HEK293 (cell line): ENCODE measurements around the gene FGD5.

Experiments
- BCL11A ChIP-seq: fragments of 450-650 bp; formaldehyde crosslinking; IDR thresholded peaks from 2 replicates; pipeline ENCODE4 v1.5.1; 2016; ENCODE audit warnings: low read depth, missing biosample characterization, missing genetic modification characterization
- ZBTB17 ChIP-seq: fragments of 450-650 bp; formaldehyde crosslinking; IDR thresholded peaks from 2 replicates; pipeline ENCODE4 v1.5.1; 2016; ENCODE audit warnings: missing biosample characterization, missing genetic modification characterization
- ZNF133 ChIP-seq: fragments of 450-650 bp; formaldehyde crosslinking; IDR thresholded peaks from 2 replicates; pipeline ENCODE4 v1.5.1; 2016; ENCODE audit warnings: missing biosample characterization, missing genetic modification characterization
- ZNF174 ChIP-seq: fragments of 450-650 bp; formaldehyde crosslinking; IDR thresholded peaks from 2 replicates; pipeline ENCODE4 v1.5.0; 2017; ENCODE audit warnings: missing biosample characterization, mild to moderate bottlenecking, missing genetic modification characterization
- ZNF394 ChIP-seq: fragments of 450-650 bp; formaldehyde crosslinking; IDR thresholded peaks from 2 replicates; pipeline ENCODE4 v1.5.1; 2016; ENCODE audit warnings: missing biosample characterization, missing genetic modification characterization, mild to moderate bottlenecking, moderate library complexity, borderline replicate concordance
- ZNF433 ChIP-seq: fragments of 450-650 bp; formaldehyde crosslinking; IDR thresholded peaks from 2 replicates; pipeline ENCODE4 v1.5.1; 2016; ENCODE audit warnings: missing biosample characterization, missing genetic modification characterization, low read depth
- TF ChIP-seq, protein P1 (sequence below): fragments of 450-650 bp; formaldehyde crosslinking; IDR thresholded peaks from 2 replicates; pipeline ENCODE4 v1.5.1; 2016; ENCODE audit warnings: missing biosample characterization, missing genetic modification characterization
- TF ChIP-seq, protein P2 (sequence below): fragments of 450-650 bp; formaldehyde crosslinking; IDR thresholded peaks from 2 replicates; pipeline ENCODE4 v1.5.1; 2016; ENCODE audit warnings: missing biosample characterization, missing genetic modification characterization
- TF ChIP-seq, protein P3 (sequence below): fragments of 450-650 bp; formaldehyde crosslinking; IDR thresholded peaks from 2 replicates; pipeline ENCODE4 v1.5.1; 2016; ENCODE audit warnings: missing biosample characterization, missing genetic modification characterization, borderline replicate concordance
- TF ChIP-seq, protein P4 (sequence below): fragments of 450-650 bp; IDR thresholded peaks from 2 replicates; pipeline ENCODE4 v1.5.1; 2018; ENCODE audit warnings: missing biosample characterization, mild to moderate bottlenecking, missing genetic modification characterization

DNA sequence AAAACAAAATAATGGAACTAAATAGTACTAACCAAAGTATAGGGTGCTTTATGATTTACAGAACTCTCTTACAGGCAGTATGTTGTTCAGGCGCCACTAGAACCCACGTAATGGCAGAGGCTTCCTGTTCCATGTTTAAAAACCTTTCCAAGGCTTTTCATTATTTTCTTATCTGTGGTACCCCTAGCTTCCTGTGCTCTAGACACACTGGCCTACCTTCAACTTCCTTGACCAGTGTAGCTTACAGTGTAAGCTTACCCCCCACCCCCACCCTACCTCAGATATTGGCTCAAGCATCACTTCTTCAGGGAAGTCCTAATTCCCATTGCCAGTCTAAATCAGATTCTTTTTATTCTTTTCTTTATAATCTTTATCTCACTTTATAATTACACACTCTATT is 131.5 kb downstream of the FGD5 start:
- TF ChIP-seq, protein P1, sequence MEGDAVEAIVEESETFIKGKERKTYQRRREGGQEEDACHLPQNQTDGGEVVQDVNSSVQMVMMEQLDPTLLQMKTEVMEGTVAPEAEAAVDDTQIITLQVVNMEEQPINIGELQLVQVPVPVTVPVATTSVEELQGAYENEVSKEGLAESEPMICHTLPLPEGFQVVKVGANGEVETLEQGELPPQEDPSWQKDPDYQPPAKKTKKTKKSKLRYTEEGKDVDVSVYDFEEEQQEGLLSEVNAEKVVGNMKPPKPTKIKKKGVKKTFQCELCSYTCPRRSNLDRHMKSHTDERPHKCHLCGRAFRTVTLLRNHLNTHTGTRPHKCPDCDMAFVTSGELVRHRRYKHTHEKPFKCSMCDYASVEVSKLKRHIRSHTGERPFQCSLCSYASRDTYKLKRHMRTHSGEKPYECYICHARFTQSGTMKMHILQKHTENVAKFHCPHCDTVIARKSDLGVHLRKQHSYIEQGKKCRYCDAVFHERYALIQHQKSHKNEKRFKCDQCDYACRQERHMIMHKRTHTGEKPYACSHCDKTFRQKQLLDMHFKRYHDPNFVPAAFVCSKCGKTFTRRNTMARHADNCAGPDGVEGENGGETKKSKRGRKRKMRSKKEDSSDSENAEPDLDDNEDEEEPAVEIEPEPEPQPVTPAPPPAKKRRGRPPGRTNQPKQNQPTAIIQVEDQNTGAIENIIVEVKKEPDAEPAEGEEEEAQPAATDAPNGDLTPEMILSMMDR (tag by site-specific recombination), result no peak
- no peak for TF ChIP-seq ZNF433 (tag by site-specific recombination)
- TF ChIP-seq ZBTB17, result no peak
- TF ChIP-seq ZNF394, result no peak
- TF ChIP-seq, protein P2, sequence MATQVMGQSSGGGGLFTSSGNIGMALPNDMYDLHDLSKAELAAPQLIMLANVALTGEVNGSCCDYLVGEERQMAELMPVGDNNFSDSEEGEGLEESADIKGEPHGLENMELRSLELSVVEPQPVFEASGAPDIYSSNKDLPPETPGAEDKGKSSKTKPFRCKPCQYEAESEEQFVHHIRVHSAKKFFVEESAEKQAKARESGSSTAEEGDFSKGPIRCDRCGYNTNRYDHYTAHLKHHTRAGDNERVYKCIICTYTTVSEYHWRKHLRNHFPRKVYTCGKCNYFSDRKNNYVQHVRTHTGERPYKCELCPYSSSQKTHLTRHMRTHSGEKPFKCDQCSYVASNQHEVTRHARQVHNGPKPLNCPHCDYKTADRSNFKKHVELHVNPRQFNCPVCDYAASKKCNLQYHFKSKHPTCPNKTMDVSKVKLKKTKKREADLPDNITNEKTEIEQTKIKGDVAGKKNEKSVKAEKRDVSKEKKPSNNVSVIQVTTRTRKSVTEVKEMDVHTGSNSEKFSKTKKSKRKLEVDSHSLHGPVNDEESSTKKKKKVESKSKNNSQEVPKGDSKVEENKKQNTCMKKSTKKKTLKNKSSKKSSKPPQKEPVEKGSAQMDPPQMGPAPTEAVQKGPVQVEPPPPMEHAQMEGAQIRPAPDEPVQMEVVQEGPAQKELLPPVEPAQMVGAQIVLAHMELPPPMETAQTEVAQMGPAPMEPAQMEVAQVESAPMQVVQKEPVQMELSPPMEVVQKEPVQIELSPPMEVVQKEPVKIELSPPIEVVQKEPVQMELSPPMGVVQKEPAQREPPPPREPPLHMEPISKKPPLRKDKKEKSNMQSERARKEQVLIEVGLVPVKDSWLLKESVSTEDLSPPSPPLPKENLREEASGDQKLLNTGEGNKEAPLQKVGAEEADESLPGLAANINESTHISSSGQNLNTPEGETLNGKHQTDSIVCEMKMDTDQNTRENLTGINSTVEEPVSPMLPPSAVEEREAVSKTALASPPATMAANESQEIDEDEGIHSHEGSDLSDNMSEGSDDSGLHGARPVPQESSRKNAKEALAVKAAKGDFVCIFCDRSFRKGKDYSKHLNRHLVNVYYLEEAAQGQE (tag by site-specific recombination), result no peak
- TF ChIP-seq, protein P3, sequence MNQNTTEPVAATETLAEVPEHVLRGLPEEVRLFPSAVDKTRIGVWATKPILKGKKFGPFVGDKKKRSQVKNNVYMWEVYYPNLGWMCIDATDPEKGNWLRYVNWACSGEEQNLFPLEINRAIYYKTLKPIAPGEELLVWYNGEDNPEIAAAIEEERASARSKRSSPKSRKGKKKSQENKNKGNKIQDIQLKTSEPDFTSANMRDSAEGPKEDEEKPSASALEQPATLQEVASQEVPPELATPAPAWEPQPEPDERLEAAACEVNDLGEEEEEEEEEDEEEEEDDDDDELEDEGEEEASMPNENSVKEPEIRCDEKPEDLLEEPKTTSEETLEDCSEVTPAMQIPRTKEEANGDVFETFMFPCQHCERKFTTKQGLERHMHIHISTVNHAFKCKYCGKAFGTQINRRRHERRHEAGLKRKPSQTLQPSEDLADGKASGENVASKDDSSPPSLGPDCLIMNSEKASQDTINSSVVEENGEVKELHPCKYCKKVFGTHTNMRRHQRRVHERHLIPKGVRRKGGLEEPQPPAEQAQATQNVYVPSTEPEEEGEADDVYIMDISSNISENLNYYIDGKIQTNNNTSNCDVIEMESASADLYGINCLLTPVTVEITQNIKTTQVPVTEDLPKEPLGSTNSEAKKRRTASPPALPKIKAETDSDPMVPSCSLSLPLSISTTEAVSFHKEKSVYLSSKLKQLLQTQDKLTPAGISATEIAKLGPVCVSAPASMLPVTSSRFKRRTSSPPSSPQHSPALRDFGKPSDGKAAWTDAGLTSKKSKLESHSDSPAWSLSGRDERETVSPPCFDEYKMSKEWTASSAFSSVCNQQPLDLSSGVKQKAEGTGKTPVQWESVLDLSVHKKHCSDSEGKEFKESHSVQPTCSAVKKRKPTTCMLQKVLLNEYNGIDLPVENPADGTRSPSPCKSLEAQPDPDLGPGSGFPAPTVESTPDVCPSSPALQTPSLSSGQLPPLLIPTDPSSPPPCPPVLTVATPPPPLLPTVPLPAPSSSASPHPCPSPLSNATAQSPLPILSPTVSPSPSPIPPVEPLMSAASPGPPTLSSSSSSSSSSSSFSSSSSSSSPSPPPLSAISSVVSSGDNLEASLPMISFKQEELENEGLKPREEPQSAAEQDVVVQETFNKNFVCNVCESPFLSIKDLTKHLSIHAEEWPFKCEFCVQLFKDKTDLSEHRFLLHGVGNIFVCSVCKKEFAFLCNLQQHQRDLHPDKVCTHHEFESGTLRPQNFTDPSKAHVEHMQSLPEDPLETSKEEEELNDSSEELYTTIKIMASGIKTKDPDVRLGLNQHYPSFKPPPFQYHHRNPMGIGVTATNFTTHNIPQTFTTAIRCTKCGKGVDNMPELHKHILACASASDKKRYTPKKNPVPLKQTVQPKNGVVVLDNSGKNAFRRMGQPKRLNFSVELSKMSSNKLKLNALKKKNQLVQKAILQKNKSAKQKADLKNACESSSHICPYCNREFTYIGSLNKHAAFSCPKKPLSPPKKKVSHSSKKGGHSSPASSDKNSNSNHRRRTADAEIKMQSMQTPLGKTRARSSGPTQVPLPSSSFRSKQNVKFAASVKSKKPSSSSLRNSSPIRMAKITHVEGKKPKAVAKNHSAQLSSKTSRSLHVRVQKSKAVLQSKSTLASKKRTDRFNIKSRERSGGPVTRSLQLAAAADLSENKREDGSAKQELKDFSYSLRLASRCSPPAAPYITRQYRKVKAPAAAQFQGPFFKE (tag by site-specific recombination), result no peak
- TF ChIP-seq BCL11A (tag by site-specific recombination), result no peak
- TF ChIP-seq, protein P4, sequence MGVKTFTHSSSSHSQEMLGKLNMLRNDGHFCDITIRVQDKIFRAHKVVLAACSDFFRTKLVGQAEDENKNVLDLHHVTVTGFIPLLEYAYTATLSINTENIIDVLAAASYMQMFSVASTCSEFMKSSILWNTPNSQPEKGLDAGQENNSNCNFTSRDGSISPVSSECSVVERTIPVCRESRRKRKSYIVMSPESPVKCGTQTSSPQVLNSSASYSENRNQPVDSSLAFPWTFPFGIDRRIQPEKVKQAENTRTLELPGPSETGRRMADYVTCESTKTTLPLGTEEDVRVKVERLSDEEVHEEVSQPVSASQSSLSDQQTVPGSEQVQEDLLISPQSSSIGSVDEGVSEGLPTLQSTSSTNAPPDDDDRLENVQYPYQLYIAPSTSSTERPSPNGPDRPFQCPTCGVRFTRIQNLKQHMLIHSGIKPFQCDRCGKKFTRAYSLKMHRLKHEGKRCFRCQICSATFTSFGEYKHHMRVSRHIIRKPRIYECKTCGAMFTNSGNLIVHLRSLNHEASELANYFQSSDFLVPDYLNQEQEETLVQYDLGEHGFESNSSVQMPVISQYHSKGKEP (tag by site-specific recombination), result no peak
- TF ChIP-seq ZNF174 (tag by site-specific recombination), result no peak
- TF ChIP-seq ZNF133 (tag by site-specific recombination), result no peak
